GM21825 (cell line): ENCODE results near the gene FOXA1.
"Not testable (repeated sequence)": the region's sequence is repeated elsewhere in the genome, so short reads cannot be mapped to it uniquely, and the experiment has no call there.

ENCODE experiments used
- ATAC-seq: cut with Tn5 transposase; IDR thresholded peaks from one replicate; pipeline ENCODE4 v1.9.1; 2021; ENCODE audit warnings: mild to moderate bottlenecking, moderate library complexity; ENCODE audit not compliant: unreplicated experiment

The FOXA1 gene

GRCh38 chr14:37563189-37563588, 31.9 kb downstream of the FOXA1 start:
- ATAC-seq: no peak

- no peak for ATAC-seq
Observed at GRCh38 chr14:37559386-37559785, 35.7 kb downstream of the FOXA1 start.

- no peak for ATAC-seq
Observed at GRCh38 chr14:37558740-37559139, 36.3 kb downstream of the FOXA1 start.

GRCh38 chr14:37555596-37555995, 39.5 kb downstream of the FOXA1 start:
- ATAC-seq: not testable (repeated sequence)

GRCh38 chr14:37553935-37554550, 41.0 kb downstream of the FOXA1 start:
- ATAC-seq: no peak

- ATAC-seq: no peak
Observed at GRCh38 chr14:37551119-37551518, 43.9 kb downstream of the FOXA1 start.

- ATAC-seq: no peak
Observed at GRCh38 chr14:37550511-37550910, 44.5 kb downstream of the FOXA1 start.

GRCh38 chr14:37546621-37547447, 48.2 kb downstream of the FOXA1 start:
- no peak for ATAC-seq

GRCh38 chr14:37545174-37545573, 49.9 kb downstream of the FOXA1 start:
- ATAC-seq: no peak

- no peak for ATAC-seq
Observed at GRCh38 chr14:37544407-37544806, 50.6 kb downstream of the FOXA1 start.

GRCh38 chr14:37539992-37540391, 55.1 kb downstream of the FOXA1 start:
- ATAC-seq: no peak
